ENCODE measurements around the gene LATS2.
"Not testable (repeated sequence)": the region's sequence is repeated elsewhere in the genome, so short reads cannot be mapped to it uniquely, and the experiment has no call there.

LATS2 gene

GRCh38 chr13:20988909-20989655 lies 72.3 kb downstream of the LATS2 start:
- DNase-seq = no peak

- DNase-seq = no peak
Measured at GRCh38 chr13:20988033-20988908, 73.1 kb downstream of the LATS2 start.

DNA sequence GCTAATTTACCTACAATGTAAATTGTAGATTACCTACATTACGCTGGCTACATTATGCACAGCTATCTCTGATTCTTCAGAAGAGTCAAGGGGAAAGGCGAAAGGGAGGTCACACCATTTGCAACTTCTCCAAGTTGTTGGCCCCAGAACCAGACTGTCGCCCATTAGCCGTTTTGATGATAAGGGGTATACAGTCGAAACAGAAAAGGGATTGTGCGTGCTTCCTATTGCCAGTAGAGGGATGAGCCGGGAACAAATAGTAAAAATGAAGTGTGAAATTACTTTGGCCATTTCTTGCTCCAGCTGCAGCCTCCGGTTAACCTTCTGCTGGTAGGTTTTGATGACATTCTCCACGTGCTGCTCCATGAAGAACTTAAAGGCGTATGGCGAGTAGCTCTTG lies 73.8 kb downstream of the LATS2 start:
- DNase-seq = no peak

DNA sequence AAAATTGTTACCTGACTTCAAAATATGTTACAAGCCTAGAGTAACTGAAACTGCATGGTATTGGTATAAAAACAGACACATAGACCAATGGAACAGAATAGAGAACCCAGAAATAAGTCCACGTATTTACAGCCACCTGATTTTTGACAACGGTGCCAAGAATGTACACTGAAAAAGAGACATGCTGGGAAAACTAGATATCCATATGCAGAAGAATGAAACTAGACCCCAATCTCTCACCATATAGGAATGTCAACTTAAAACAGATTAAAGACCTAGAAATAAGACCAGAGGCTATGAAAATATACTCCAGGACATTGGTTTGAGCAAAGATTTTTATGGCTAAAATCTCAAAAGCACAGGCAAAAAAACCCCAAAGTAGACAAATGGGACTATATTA lies 76.5 kb downstream of the LATS2 start:
- DNase-seq = no peak

DNA sequence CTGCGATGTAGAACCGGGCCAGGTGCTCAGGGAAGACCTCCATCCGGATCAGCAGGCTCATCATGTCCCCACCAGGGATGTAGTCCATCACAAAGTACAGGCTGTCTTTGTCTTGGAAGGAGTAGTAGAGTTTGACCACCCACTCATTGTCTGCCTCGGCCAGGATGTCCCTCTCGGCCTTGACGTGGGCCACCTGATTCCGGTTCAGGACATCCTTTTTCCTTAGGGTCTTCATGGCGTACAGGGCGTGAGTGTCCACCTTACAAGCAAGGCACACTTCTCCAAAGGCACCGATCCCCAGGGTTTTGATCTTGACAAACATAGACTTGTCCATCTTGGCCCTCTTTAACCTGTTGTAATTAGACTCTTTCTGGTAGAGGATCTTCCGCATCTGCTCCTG lies 78.0 kb downstream of the LATS2 start:
- DNase-seq = no peak

- no peak for DNase-seq
Measured at GRCh38 chr13:20981370-20982095, 79.9 kb downstream of the LATS2 start.

DNA sequence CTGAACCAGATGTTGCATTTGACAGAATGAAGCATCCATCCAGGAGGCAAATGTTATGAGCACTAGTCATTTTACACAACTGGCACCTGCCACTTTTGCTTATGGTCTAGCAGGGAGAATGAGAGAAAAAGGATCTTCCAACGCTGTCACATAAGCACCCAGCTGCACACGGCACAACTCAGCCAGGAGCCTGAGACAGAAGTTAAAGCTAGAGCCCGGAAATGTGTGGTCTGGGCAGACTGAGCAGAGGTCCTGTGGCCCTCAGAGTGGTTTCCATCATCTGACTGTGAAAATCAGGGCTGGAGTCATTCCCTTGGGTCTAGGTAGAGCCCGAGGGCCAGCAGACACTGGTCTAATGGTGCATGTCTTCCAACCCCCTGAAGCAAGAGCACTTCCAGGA lies 80.5 kb downstream of the LATS2 start:
- no peak for DNase-seq

GRCh38 chr13:20980430-20980829 lies 81.0 kb downstream of the LATS2 start:
- no peak for DNase-seq

GRCh38 chr13:20977394-20977793 lies 84.0 kb downstream of the LATS2 start:
- DNase-seq = no peak

DNA sequence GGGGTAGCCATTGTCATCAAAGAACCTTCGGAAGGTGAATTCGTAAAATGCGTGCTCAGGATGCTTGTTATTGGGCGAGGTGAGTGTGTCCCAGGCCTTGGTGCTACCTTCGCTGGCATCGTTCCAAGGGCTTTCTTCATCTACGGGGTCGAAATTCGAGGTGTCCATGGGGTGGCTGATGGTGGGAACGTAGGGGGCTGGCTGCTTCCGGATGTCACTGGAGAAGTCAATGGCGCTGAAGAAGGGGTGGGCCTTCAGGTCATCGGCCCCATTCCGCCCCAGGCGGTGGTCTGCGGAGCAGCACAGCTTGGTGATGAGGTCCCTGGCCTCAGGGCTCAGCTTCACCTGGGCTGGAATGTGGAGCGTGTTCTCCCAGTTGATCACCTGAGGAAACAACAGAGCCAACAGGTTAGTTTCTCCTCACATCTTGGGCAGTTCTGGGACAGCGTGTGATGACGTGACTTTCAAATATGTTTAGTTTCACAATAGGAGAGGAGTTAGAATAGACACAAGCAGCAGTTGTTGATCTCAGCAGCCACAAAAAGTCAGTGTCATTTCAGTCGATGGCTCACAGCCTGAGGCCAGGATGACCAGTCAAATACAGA lies 86.3 kb downstream of the LATS2 start:
- no peak for DNase-seq

- no peak for DNase-seq
Measured at GRCh38 chr13:20973886-20974425, 87.4 kb downstream of the LATS2 start.

DNA sequence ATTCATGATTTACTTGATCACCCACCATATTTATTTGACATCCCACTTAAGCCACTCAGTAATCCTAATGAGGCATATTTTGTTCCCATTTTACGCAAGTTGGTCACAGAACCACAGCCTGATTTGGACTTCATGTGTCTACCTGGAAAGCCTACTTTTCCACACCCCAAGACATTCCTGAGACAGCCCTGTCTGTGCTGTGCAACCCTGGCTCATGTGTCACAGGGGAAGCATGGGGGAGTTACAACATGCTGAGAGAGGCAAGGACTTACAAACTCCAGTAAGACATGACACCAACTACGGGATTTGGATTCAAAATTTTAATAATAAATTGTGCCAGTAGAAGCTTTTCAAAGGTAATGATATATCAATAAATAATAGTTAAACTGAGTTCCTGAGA lies 88.7 kb downstream of the LATS2 start:
- no peak for DNase-seq

GRCh38 chr13:20969182-20969581 lies 92.2 kb downstream of the LATS2 start:
- DNase-seq = no peak

DNA sequence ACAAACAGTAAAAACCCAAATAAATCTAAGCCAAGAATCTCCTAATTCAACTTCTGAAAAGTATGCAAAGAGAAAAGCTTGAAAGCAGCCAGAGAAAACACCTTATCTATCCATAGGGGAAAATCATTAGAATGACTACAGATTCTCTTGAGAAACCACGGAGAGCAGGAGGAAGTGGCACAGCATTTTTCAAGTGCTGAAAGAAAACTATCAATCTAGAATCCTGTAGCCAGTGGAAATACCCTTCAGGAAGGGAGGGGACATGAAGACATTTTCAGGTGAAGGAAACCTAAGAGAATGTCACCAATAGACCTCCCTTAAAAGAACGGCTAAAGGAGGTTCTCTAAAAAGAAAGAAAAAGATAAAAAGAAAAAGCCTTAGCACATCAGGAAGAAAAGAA lies 92.6 kb downstream of the LATS2 start:
- DNase-seq = no peak

GRCh38 chr13:20967340-20967739 lies 94.0 kb downstream of the LATS2 start:
- DNase-seq = no peak

DNA sequence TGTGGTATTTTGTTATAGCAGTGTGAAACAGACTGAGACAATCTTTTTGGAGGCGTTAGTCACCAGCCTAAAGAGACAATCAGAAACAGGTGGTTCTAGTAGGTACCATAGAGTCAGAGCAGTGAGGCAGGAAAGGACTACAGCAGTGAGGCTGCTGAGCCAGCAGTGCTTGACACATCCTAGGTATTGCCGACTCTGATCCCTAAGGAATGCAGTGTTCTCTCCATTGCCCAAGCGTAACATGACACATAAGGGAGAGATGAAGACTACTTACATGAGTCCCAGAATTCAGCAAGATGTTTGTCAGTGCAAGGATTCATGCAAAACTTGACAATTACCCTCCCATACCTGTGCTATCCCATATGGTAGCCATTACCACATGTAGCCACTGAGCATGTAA lies 96.5 kb downstream of the LATS2 start:
- DNase-seq = no peak

- not testable (repeated sequence) for DNase-seq
Measured at GRCh38 chr13:20961663-20962062, 99.7 kb downstream of the LATS2 start.

GRCh38 chr13:20960663-20961309 lies 100.6 kb downstream of the LATS2 start:
- no peak for DNase-seq

- not testable (repeated sequence) for DNase-seq
Measured at GRCh38 chr13:20957049-20957620, 104.3 kb downstream of the LATS2 start.

- DNase-seq = no peak
Measured at GRCh38 chr13:20955496-20955895, 105.9 kb downstream of the LATS2 start.

GRCh38 chr13:20953245-20953931 lies 108.0 kb downstream of the LATS2 start:
- DNase-seq = no peak

All from GDM1 (cell line).